Thyroid gland (tissue), 4 donors: ENCODE results near the gene TXK.

ENCODE experiments used
- CTCF ChIP-seq, 6 experiments: fragments of 200-600 bp in 3 of 6; fragments of 450-650 bp in 3 of 6; sonication (generic) in 3 of 6; IDR thresholded peaks; one replicate each; pipeline ENCODE4 v1.5.1; 2016 to 2019; ENCODE audit warnings: antibody characterized with exemption in 6 of 6, mild to moderate bottlenecking in 2 of 6, inconsistent platforms in 1 of 6, moderate library complexity in 1 of 6
- POLR2A ChIP-seq, 2 donors: fragments of 450-650 bp; IDR thresholded peaks; one replicate each; pipeline ENCODE4 v1.6.1; 2017; ENCODE audit warnings: antibody characterized with exemption in 2 of 2, mild to moderate bottlenecking in 2 of 2, moderate library complexity in 1 of 2

- no peak for TF ChIP-seq CTCF (IDR thresholded peaks at IDR 0.05)
- TF ChIP-seq POLR2A (IDR thresholded peaks at IDR 0.05), result no peak
These were observed 13.6 kb upstream of the TXK start for GRCh38 chr4:48147621-48148020.
